Natural killer cell treated with Interleukin-12 subunit alpha and Interleukin-12 subunit beta and Interleukin-15 and Interleukin-18, amount 100 ng/mL, for 72 hours (primary cell): ENCODE data around the gene SMOC1. TPM values are rescaled to one million over a fixed set of nuclear protein-coding genes. Genes with fewer than 3 reads are reported as not detected.

ENCODE experiments used
- ATAC-seq, 2 donors: fragments of 150-1000 bp; cut with Tn5 transposase in 1 of 2; sonication (Bioruptor Pico), chemical (Tn5 transposase) in 1 of 2; 2 replicates each; pipeline ENCODE4 v1.10.0; 2021
- DNase-seq: peaks from one replicate; pipeline ENCODE4 v3.0.0; 2022; ENCODE audit warnings: low spot score
- H3K27ac Mint-ChIP-seq, 2 donors: 1 replicate in 1 of 2; 2 replicates in 1 of 2; pipeline ENCODE4 v1.8.0; 2022; ENCODE audit warnings: mixed read lengths in 2 of 2, mild to moderate bottlenecking in 1 of 2, moderate library complexity in 1 of 2
- H3K27me3 Mint-ChIP-seq, 2 donors: 1 replicate in 1 of 2; 2 replicates in 1 of 2; pipeline ENCODE4 v1.8.0; 2022; ENCODE audit warnings: mixed read lengths in 2 of 2
- H3K36me3 Mint-ChIP-seq: one replicate; pipeline ENCODE4 v1.8.0; 2022; ENCODE audit warnings: mixed read lengths
- H3K4me1 Mint-ChIP-seq, 2 donors: 1 replicate in 1 of 2; 2 replicates in 1 of 2; pipeline ENCODE4 v1.8.0; 2022; ENCODE audit warnings: low read depth in 2 of 2, mixed read lengths in 2 of 2, mild to moderate bottlenecking in 1 of 2
- H3K4me3 Mint-ChIP-seq: one replicate; pipeline ENCODE4 v1.8.0; 2022; ENCODE audit warnings: mixed read lengths
- H3K9me3 Mint-ChIP-seq: 2 replicates; pipeline ENCODE4 v1.8.0; 2022; ENCODE audit warnings: mixed read lengths
- total RNA-seq, 2 donors: library from RNA; stranded (reverse); gene quantifications; one replicate each; pipeline ENCODE4 v1.2.3, GENCODE V29; 2022

The SMOC1 gene
- total RNA-seq, 2 donors from 2014 or later: not detected

DNA sequence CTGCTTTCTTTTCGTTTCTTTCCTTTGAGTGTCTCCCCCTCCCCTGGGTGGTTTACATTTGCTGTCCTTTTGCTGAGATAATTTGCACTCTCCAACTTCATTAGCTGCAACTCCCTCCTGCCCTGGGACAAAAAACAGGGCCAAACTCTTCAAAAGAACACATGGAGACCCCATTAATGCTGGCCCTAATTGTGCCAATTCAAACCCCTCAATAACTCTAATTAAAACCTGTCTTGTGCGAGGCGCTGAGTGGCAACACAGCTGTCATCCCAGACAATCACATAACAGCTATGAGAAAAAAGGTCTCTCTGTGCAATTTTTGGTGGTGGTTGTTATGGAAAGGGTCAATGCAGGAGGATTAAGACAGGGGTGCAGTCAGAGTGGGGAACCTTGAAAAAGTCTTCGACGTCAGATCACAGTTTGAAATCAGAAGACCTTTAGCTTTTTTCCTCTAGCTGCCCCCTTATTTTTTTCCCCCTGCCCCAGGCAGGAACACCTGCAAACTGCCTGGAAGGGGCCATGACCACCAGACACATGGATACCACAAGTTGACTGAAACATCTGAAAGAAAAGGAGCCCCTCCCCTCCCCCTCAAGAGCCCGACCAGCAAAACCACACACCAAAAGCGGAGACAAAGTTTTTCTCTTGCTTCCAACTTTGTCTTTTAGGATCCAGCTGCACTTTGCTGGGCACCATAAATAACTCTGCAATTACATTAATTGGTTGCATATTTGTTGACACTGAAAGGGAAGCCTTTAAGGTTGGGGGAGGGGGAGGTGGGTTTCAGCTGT, 26.5 kb upstream of the SMOC1 start:
- ATAC-seq (no peak), DNase-seq (no peak)
- Mint-ChIP-seq H3K4me1 (no peaks in the 10 kb centered on the region), H3K36me3 (no peaks in the 10 kb centered on the region), H3K9me3 (no peaks in the 10 kb centered on the region), H3K4me3 (no peak overlapping the region), H3K27me3 (peaks cover 9 to 11% of the 10 kb centered on the region in 2 donors), H3K27ac (no peak overlapping the region)

DNA sequence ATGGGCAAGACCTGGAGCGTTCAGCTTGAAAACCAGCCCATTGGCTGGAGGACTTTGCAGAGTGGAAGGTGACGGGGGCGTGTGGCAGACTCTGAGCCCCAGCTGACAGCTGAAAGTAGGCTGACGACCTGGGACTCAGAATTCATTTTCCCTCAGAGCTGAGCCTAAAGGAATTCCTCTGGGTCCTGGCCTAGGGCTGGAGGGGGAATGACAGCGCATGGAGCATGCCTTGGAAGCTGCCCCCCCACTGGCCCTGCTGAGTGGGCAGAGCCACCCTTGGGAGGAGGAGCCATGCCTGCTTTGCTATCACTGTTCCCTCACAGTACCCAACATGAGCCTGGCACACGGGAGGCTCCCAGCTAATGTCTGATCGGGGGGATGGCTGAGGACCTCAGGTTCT, 25.4 kb upstream of the SMOC1 start:
- H3K4me1 Mint-ChIP-seq: no peaks in the 10 kb centered on the region
- no peak for ATAC-seq
- H3K9me3 Mint-ChIP-seq: no peaks in the 10 kb centered on the region

DNA sequence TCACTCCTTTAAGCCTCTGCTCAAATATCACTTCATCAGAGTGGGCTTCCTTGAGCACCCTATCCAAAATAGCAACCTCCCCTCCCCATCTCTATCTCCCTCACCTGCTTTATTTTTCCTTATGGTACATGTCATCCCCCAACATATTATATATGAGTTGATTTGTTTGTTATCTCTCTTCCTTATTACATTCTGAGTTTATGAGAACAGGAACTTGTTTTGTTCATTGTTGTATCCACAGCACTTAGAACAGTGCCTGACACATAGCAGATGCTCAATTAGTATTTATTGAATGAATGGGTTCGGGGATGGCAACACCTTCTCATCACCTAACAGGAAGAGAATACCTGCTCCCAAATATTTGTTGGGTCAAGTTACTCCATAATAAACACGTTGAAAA, 24.6 kb upstream of the SMOC1 start:
- Mint-ChIP-seq H3K4me1 (no peaks in the 10 kb centered on the region), H3K9me3 (no peaks in the 10 kb centered on the region), H3K4me3 (no peak overlapping the region), H3K36me3 (no peaks in the 10 kb centered on the region), H3K27ac (no peak overlapping the region), H3K27me3 (peaks cover 7% of the 10 kb centered on the region in 2 donors)
- DNase-seq (no peak), ATAC-seq (no peak)

More for the DNA sequence above, 25.4 kb upstream of the SMOC1 start:
- Mint-ChIP-seq H3K36me3 (no peaks in the 10 kb centered on the region), H3K27me3 (peaks cover 6 to 9% of the 10 kb centered on the region in 2 donors), H3K27ac (no peak overlapping the region), H3K4me3 (no peak overlapping the region)
- no peak for DNase-seq

DNA sequence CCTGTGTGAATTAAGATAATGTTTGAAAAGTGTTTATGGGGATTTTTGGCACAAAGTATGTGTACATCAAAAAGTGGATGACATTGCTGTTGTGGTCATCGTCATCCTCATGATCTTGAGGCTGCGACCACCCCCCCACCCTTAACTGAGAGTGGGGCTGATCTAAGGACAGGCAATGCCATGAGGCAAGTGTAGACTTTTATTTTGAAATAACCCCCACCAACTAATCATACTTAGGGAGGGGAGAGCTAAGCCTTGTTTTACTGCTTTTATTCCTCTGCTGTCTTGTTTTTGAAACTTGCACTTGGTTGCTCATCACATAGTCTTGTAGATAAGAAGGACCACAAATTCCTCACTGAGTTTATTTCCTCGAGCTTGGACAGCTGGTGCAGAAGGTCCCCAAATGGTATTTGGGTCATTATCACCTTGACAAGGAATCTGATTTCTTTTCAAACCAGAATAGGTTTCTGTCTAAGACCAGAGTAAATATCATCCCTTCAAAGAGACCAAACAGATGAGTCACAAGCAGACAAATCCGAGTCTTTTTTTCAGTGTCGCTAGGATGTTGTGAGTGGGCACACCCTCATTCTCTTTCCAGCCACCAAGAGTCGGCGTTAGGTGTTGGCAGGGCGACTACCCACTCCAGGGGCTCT, 23.9 kb upstream of the SMOC1 start:
- no peaks in the 10 kb centered on the region for H3K4me1 Mint-ChIP-seq
- H3K36me3 Mint-ChIP-seq: no peaks in the 10 kb centered on the region
- peaks cover 6 to 7% of the 10 kb centered on the region in 2 donors for H3K27me3 Mint-ChIP-seq
- no peaks in the 10 kb centered on the region for H3K9me3 Mint-ChIP-seq
- no peak for DNase-seq
- no peak for ATAC-seq
- H3K27ac Mint-ChIP-seq: no peak overlapping the region
- no peak overlapping the region for H3K4me3 Mint-ChIP-seq

DNA sequence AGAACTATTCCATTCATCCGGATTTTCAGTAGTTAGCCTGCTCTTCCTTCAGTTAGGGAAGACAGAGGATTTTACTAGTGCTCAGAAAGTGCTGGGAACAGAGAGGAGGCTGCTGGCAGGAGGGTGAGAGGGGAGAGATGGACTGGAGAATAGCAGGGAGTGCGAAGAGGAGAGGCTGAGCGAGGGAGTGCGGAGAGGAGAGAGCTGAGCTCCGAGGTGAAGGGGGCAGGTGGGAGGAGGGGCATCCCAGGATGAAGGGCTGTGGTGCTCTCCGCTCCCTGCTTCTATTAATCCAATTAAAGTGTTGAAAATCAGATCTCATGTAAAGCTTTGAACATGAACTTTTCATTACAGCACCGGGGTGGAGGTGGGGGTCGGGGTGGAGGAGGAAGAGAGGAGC, 20.4 kb upstream of the SMOC1 start:
- no peaks in the 10 kb centered on the region for H3K4me1 Mint-ChIP-seq
- H3K27me3 Mint-ChIP-seq: peaks cover 12 to 20% of the 10 kb centered on the region in 2 donors
- no peak for ATAC-seq
- H3K9me3 Mint-ChIP-seq: no peaks in the 10 kb centered on the region
- no peak overlapping the region for H3K27ac Mint-ChIP-seq
- DNase-seq: no peak
- no peak overlapping the region for H3K4me3 Mint-ChIP-seq
- no peaks in the 10 kb centered on the region for H3K36me3 Mint-ChIP-seq

DNA sequence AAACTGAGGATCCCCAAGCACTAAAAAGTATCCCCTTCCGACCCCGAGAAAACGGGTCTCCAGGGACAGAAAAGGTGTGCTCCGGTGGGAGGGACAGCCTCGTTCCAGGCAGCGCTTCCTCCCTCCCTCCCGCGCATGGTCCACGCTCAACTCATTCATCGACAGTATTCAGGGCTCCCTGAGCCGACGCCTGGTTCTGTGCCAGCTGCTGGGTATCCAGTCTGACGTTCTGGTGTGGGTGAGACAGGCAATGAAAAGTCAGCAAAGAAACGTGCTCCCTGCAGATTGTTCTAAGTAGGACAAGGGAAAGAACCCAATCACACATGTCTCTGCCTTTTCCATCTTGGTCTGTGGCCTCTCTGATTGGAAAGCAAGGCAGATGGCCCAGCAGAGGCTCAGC, 19.6 kb upstream of the SMOC1 start:
- H3K36me3 Mint-ChIP-seq: no peaks in the 10 kb centered on the region
- peaks cover 17 to 28% of the 10 kb centered on the region in 2 donors for H3K27me3 Mint-ChIP-seq
- no peak overlapping the region for H3K4me3 Mint-ChIP-seq
- no peaks in the 10 kb centered on the region for H3K4me1 Mint-ChIP-seq
- ATAC-seq (no peak), DNase-seq (no peak)
- H3K27ac Mint-ChIP-seq: no peak overlapping the region
- peaks cover 4% of the 10 kb centered on the region for H3K9me3 Mint-ChIP-seq

DNA sequence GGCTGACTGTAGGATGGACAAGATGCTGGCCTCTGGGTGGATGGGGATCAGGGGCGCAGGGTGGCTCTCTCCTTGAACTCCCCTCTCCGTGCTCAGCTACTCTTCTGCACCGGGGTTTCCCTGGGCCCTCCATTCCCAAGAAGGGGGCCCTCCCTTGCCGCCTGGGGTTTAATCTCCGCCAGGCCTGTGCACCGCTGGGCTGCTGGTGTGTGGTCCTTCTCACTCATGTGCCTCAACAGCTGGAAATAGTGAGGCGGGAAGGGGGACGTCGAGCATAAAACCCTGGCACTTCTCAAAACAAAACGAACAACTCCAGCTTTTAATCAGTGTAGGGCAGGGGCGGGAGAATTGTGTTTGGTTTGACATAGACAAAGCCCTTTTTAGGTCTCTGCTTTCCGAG, 19.0 kb upstream of the SMOC1 start:
- no peak for DNase-seq
- peaks cover 17 to 29% of the 10 kb centered on the region in 2 donors for H3K27me3 Mint-ChIP-seq
- H3K4me3 Mint-ChIP-seq: no peak overlapping the region
- peak in 1 of 2 donors; percentile 26 for ATAC-seq
- H3K9me3 Mint-ChIP-seq: peaks cover 5% of the 10 kb centered on the region
- no peaks in the 10 kb centered on the region for H3K36me3 Mint-ChIP-seq
- no peaks in the 10 kb centered on the region for H3K4me1 Mint-ChIP-seq
- no peak overlapping the region for H3K27ac Mint-ChIP-seq

DNA sequence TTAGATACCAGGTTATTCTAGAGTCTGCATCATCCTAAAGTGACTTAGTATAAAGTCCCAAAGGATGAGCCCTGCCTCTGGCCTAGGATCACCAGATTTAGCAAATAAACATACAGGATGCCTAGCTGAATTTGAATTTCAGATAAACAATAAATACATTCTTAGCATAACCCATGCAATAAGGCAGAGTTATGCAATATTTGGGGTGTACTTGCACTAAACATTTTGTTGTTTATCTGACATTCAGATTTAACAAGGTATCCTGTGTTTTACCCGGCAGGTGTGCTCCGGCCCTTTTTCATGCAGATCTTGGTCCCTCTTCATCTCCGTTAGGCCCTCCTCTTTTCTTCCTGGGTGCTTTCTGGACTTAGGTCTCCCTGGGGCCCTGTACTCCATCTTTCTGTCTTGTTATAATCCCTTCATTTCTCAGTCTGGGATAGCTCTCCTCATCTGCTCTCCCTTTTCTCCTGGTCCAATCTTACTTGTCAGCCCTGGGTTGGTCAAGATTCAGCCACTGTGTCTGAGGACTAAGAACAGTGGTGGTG, 18.1 kb upstream of the SMOC1 start:
- Mint-ChIP-seq H3K9me3 (peaks cover 5% of the 10 kb centered on the region), H3K27ac (no peak overlapping the region), H3K4me1 (no peaks in the 10 kb centered on the region), H3K4me3 (no peak overlapping the region), H3K27me3 (peaks cover 17 to 29% of the 10 kb centered on the region in 2 donors), H3K36me3 (no peaks in the 10 kb centered on the region)
- ATAC-seq (no peak), DNase-seq (no peak)

DNA sequence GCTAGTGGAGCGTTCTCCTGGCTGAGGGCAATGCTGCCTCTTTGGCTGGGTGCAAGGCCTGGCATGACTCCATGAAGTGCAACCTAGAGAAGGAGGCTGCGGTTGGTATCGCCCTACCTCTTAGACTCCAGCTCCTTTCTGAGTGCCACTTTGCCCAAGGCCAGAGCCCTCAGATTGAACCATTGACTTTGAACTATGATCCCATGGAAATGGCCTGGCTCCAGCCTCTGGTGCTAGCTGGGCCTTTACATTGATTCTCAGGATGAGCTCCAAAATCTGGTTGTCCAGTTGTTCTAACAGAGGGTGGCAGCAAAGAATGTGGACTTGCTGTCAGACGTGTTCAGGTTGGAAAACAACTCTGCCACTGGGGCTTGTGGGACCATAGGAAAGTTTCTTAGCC, 16.1 kb upstream of the SMOC1 start:
- Mint-ChIP-seq H3K9me3 (peaks cover 5% of the 10 kb centered on the region), H3K27me3 (peaks cover 21 to 45% of the 10 kb centered on the region in 2 donors), H3K4me3 (no peak overlapping the region), H3K36me3 (no peaks in the 10 kb centered on the region), H3K27ac (no peak overlapping the region), H3K4me1 (no peaks in the 10 kb centered on the region)
- DNase-seq: no peak
- no peak for ATAC-seq

DNA sequence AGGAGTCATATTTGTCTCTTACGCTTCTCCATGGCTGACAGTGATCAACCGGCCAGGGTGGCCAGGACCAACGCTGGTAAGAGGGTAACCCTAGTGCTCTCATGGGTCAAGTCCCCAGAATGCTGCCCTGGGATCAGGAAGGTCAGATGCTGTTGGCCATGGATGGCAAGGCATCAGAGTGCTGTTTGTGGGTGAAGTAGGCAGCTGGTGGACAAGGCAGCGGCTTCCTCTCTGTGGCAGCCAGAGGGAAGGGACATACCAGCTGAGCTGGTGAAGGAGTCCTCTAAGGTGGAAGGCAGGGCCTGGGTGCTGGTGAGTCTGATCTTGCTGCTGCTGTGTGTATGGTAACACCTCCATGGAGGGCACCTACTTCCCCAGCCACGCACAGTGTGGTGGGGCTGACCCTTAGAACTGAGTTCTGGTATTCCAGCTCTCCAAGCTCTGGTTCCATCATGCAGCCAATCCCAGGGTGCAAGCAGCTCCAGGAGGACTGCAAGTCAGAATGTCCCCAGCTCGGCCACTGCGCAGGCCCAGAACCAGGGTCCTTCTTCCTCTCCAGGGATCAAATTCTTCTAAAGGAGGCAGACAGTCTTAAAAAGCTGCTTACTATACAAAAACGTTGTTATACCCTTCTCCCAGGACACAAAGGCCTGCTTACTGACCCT, 13.4 kb upstream of the SMOC1 start:
- Mint-ChIP-seq H3K4me1 (no peaks in the 10 kb centered on the region), H3K27me3 (peaks cover 33 to 50% of the 10 kb centered on the region in 2 donors), H3K4me3 (no peak overlapping the region), H3K36me3 (no peaks in the 10 kb centered on the region), H3K9me3 (peaks cover 5% of the 10 kb centered on the region), H3K27ac (no peak overlapping the region)
- peak; percentile 36 for ATAC-seq
- DNase-seq: no peak

DNA sequence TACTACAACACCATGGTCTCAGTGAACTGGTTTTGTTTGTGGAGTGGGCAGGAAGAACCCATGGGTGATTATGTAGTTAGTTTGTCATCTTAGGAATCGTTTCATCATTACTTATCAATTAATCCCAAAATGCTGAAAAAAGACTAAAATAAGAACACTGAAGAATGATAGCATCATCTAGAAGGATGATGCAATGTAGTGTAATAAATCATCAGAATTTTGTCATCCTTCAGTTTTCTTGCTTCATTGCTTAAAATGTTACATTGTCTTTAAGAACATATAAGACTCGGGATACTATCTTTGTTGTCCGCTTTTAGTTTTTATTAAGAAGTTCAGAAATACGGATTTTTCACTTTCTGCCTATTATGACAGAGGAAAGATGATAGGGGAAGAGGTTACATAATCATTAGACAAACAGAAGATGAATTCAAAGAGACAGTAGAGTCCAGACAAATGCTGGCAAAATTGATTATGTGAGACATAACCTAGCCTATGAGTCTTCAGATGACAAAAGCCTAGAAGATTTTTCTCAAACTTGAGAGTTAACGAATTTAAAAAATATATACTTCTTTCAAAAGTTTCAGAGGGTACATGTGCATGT, 10.8 kb upstream of the SMOC1 start:
- no peak for ATAC-seq
- H3K4me3 Mint-ChIP-seq: no peak overlapping the region
- H3K9me3 Mint-ChIP-seq: peaks cover 5% of the 10 kb centered on the region
- no peaks in the 10 kb centered on the region for H3K36me3 Mint-ChIP-seq
- DNase-seq: no peak
- no peaks in the 10 kb centered on the region for H3K4me1 Mint-ChIP-seq
- H3K27me3 Mint-ChIP-seq: peaks cover 31 to 50% of the 10 kb centered on the region in 2 donors
- H3K27ac Mint-ChIP-seq: no peak overlapping the region

DNA sequence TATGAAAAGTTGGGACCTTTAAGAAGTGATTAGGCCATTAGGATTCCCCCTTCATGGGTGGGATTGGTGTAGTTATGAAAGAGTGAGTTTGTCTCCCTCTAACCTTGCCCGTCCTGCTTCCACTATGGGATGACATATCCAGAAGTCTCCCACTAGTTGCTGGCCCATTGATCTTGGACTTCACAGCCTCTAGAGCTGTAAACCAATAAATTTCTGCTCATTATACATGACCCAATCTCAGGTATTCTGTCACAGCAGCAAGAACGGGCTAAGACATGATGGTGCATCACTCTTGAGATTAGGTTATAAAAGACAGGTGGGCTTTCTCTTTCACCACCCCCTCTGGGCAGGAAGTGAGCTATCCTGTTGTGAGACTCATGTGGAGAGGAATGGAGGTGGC, 8.6 kb upstream of the SMOC1 start:
- no peak overlapping the region for H3K4me3 Mint-ChIP-seq
- no peaks in the 10 kb centered on the region for H3K36me3 Mint-ChIP-seq
- H3K27me3 Mint-ChIP-seq: peaks cover 25 to 37% of the 10 kb centered on the region in 2 donors
- no peak for ATAC-seq
- no peaks in the 10 kb centered on the region for H3K9me3 Mint-ChIP-seq
- no peak overlapping the region for H3K27ac Mint-ChIP-seq
- H3K4me1 Mint-ChIP-seq: no peaks in the 10 kb centered on the region
- no peak for DNase-seq

DNA sequence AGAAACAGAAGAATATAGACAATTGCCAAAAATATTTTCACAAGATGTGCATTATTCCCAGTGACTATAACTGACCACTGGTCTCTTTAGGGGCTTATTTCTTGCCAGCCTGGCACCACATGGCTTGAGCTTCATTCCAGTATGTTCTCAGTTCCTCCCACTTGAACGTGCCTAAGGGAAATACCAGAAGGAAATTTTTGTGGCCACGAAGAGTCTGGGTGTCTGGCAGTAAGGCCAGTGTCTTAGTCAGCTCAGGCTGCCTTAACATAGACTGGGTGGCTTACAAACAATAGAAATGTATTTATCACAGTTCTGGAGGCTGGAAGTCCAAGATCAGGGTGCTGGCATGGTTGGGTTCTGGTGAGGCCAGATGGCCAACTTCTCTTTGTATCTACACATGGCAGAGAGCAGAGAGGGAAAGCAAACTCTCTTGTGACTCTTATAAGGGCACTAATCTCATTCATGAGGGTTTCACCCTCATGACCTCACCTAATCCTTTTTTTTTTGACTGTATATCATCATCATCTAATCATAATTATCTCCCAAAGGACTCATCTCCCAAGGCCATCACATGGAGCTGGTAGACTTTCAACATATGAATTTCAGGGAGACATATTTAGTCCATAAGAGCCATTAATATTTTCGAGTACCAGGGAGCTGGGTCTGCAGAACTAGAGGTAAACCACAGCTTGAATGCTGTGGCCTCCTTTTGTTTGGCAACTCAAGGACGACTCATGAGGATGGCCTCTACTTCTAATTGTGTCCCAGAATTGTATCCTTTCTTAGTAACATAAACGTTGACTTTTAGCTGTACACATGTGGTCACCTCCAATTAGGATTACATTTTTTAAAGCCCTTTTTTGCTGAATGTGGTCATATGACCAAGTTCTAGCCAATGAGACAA, 5.1 kb upstream of the SMOC1 start:
- Mint-ChIP-seq H3K27ac (no peak overlapping the region), H3K36me3 (no peaks in the 10 kb centered on the region), H3K27me3 (peaks cover 18 to 22% of the 10 kb centered on the region in 2 donors), H3K4me1 (no peaks in the 10 kb centered on the region), H3K9me3 (no peaks in the 10 kb centered on the region), H3K4me3 (no peak overlapping the region)
- no peak for ATAC-seq
- DNase-seq: no peak
